ENCODE data around the gene RASSF5. TPM values are rescaled to one million over a fixed set of nuclear protein-coding genes. Genes with fewer than 3 reads are reported as not detected.

Gene RASSF5
- total and polyA plus RNA-seq, 10 of the 15 experiments (the other 5 are each of a cell fraction or from before 2014, with no cell fraction given), result 14.0 to 89.6 (median 68.9) TPM

DNA sequence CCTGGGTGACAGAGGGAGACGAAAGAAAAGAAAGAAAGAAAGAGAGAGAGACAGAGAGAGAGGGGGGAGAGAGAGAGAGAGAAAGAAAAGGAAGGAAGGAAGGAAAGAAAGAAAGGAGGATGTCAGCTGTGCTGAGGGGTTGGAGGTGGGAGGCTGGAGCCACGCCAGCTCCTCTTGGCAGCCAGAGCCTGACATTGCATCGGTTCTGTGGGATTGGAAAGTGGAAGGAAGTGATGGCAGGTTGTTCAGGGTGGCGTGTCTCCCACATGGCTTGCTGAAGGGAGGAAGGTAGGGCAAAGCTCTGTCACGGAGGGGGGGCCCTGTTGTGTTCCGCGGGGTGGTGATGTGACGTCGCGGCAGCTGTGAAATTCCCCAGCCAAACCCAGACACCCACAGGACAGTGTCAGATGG lies 74.2 kb downstream of the RASSF5 start (continued):
- TF ChIP-seq, protein P1, sequence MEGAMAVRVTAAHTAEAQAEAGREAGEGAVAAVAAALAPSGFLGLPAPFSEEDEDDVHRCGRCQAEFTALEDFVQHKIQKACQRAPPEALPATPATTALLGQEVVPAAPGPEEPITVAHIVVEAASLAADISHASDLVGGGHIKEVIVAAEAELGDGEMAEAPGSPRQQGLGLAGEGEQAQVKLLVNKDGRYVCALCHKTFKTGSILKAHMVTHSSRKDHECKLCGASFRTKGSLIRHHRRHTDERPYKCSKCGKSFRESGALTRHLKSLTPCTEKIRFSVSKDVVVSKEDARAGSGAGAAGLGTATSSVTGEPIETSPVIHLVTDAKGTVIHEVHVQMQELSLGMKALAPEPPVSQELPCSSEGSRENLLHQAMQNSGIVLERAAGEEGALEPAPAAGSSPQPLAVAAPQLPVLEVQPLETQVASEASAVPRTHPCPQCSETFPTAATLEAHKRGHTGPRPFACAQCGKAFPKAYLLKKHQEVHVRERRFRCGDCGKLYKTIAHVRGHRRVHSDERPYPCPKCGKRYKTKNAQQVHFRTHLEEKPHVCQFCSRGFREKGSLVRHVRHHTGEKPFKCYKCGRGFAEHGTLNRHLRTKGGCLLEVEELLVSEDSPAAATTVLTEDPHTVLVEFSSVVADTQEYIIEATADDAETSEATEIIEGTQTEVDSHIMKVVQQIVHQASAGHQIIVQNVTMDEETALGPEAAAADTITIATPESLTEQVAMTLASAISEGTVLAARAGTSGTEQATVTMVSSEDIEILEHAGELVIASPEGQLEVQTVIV (IDR thresholded peaks at IDR 0.05; ENCODE audit: borderline replicate concordance, partially characterized antibody), result no peak
- TF ChIP-seq, protein P2, sequence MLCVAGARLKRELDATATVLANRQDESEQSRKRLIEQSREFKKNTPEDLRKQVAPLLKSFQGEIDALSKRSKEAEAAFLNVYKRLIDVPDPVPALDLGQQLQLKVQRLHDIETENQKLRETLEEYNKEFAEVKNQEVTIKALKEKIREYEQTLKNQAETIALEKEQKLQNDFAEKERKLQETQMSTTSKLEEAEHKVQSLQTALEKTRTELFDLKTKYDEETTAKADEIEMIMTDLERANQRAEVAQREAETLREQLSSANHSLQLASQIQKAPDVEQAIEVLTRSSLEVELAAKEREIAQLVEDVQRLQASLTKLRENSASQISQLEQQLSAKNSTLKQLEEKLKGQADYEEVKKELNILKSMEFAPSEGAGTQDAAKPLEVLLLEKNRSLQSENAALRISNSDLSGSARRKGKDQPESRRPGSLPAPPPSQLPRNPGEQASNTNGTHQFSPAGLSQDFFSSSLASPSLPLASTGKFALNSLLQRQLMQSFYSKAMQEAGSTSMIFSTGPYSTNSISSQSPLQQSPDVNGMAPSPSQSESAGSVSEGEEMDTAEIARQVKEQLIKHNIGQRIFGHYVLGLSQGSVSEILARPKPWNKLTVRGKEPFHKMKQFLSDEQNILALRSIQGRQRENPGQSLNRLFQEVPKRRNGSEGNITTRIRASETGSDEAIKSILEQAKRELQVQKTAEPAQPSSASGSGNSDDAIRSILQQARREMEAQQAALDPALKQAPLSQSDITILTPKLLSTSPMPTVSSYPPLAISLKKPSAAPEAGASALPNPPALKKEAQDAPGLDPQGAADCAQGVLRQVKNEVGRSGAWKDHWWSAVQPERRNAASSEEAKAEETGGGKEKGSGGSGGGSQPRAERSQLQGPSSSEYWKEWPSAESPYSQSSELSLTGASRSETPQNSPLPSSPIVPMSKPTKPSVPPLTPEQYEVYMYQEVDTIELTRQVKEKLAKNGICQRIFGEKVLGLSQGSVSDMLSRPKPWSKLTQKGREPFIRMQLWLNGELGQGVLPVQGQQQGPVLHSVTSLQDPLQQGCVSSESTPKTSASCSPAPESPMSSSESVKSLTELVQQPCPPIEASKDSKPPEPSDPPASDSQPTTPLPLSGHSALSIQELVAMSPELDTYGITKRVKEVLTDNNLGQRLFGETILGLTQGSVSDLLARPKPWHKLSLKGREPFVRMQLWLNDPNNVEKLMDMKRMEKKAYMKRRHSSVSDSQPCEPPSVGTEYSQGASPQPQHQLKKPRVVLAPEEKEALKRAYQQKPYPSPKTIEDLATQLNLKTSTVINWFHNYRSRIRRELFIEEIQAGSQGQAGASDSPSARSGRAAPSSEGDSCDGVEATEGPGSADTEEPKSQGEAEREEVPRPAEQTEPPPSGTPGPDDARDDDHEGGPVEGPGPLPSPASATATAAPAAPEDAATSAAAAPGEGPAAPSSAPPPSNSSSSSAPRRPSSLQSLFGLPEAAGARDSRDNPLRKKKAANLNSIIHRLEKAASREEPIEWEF (IDR thresholded peaks at IDR 0.05; ENCODE audit: insufficient replicate concordance, low read depth, low read length), result no peak
- no peak; the same call in 1 of the 2 replicates for TF ChIP-seq CREM (IDR thresholded peaks at IDR 0.05; ENCODE audit: low read depth)
- TF ChIP-seq WRNIP1 (IDR thresholded peaks at IDR 0.05; ENCODE audit: borderline replicate concordance, low read depth, low read length), result no peak
- no peak for TF ChIP-seq MXI1 (IDR thresholded peaks at IDR 0.05; ENCODE audit: low read depth, low read length)
- peak; percentile 85; the same call in 1 of the 2 replicates for TF ChIP-seq HDGF (IDR thresholded peaks at IDR 0.05)
- TF ChIP-seq NFXL1 (IDR thresholded peaks at IDR 0.05; ENCODE audit: borderline replicate concordance), result no peak
- no peak for TF ChIP-seq ASH2L (IDR thresholded peaks at IDR 0.05; ENCODE audit: borderline replicate concordance, low read depth)
- TF ChIP-seq, protein P3, sequence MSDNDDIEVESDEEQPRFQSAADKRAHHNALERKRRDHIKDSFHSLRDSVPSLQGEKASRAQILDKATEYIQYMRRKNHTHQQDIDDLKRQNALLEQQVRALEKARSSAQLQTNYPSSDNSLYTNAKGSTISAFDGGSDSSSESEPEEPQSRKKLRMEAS (IDR thresholded peaks at IDR 0.05; ENCODE audit: low read depth, low read length), result peak; percentile 23; the same call in 1 of the 2 replicates
- TF ChIP-seq CBFB (IDR thresholded peaks at IDR 0.05; ENCODE audit: low read depth), result no peak
- no peak for TF ChIP-seq MTA2 (IDR thresholded peaks at IDR 0.05; ENCODE audit: low read depth)
- no peak for TF ChIP-seq CHD1 (IDR thresholded peaks at IDR 0.05; ENCODE audit: low read depth, low read length)
- no peak for TF ChIP-seq EGR1 (IDR thresholded peaks at IDR 0.05; ENCODE audit: borderline replicate concordance in 1 of 2, low read depth in 2 of 2, low read length in 2 of 2)
- TF ChIP-seq CHD2 (IDR thresholded peaks at IDR 0.05; ENCODE audit: borderline replicate concordance, low read depth, low read length), result no peak
- TF ChIP-seq NFIC (IDR thresholded peaks at IDR 0.05; ENCODE audit: low read depth, low read length), result no peak
- no peak for TF ChIP-seq FOXM1 (IDR thresholded peaks at IDR 0.05; ENCODE audit: low read depth, low read length)
- TF ChIP-seq TBL1XR1 (IDR thresholded peaks at IDR 0.05; ENCODE audit: low read depth, low read length), result no peak
- TF ChIP-seq CREB1 (IDR thresholded peaks at IDR 0.05; ENCODE audit: low read depth), result 0 out of 2 replicates have a peak, but pooled peaks have one; percentile 57
- TF ChIP-seq TCF3 (IDR thresholded peaks at IDR 0.05; ENCODE audit: borderline replicate concordance, insufficient read depth, low read depth, low read length), result no peak
- no peak for TF ChIP-seq NFYA (IDR thresholded peaks at IDR 0.05; ENCODE audit: borderline replicate concordance, low read depth, low read length)
- no peak for TF ChIP-seq ZSCAN29 (IDR thresholded peaks at IDR 0.05)
- no peak for TF ChIP-seq EED (IDR thresholded peaks at IDR 0.05; ENCODE audit: low read depth)
- TF ChIP-seq GATAD2B (conservative IDR thresholded peaks at IDR 0.05; ENCODE audit: low read depth), result no peak
- TF ChIP-seq MTA3 (IDR thresholded peaks at IDR 0.05; ENCODE audit: borderline replicate concordance, low read length), result no peak
- TF ChIP-seq RAD51 (IDR thresholded peaks at IDR 0.05), result no peak
